ENCODE results near the gene PPP1R8. TPM values are rescaled to one million over a fixed set of nuclear protein-coding genes. Genes with fewer than 3 reads are reported as not detected.
A peak's percentile ranks its signal among the peaks of the same experiment; 100 is the strongest.

The PPP1R8 gene
- total and polyA plus RNA-seq, 10 of the 15 experiments (the other 5 are each of a cell fraction or from before 2014, with no cell fraction given) = 10.2 to 77.0 (median 53.0) TPM

DNA sequence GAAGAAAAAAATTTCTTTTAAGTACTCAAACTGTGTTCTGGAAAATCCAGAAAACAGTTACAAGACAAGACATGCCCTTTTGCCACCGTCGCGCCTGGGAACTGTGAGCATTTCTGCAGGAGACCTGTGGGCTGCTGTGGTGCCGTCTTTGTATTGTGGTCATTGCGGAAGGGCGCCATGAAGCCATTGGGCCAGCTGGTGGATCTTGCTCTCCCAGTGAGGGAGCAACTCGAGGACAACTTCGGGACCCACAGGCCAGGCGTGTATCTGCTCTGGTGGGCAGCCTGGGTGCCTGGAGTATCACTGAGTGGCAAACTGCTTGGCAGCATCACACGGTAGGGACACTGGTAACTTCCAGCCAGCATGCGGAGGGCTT is 38.0 kb downstream of the PPP1R8 start:
- BruUV-seq (replicated peaks) = TSS peak; percentile 62
- Histone ChIP-seq H3K4me3 (0 out of 2 replicates have a peak overlapping the region, but pooled peaks have one; percentile 24), H2AFZ (ENCODE audit: control insufficient read depth, low read depth, low read length) (peak overlapping the region; percentile 94), H4K20me1 (ENCODE audit: control insufficient read depth, insufficient read depth) (no peaks in the 10 kb centered on the region), H3K9ac (ENCODE audit: control insufficient read depth, insufficient read depth, low read length) (peak overlapping the region; percentile 56), H3K27ac (ENCODE audit: control insufficient read depth, insufficient read depth) (peak overlapping the region; percentile 80), H3K36me3 (ENCODE audit: control insufficient read depth in 2 of 2, insufficient read depth in 2 of 2, low read length in 1 of 2) (no peaks in the 10 kb centered on the region), H3K9me3 (replicated peaks; ENCODE audit: control insufficient read depth, insufficient read depth, low read length) (no peaks in the 10 kb centered on the region; the same call in 2 of the 3 replicates), H3K27me3 (replicated peaks in 1 of 2; ENCODE audit: control insufficient read depth in 2 of 2, insufficient read depth in 2 of 2, low read length in 1 of 2) (no peaks in the 10 kb centered on the region), H3K4me1 (ENCODE audit: control insufficient read depth, insufficient read depth, low read length) (peaks cover 44% of the 10 kb centered on the region), H3K79me2 (ENCODE audit: control insufficient read depth, insufficient read depth, low read length) (peaks cover 12% of the 10 kb centered on the region), H3K4me2 (ENCODE audit: control insufficient read depth, insufficient read depth) (peak overlapping the region; percentile 100)
- ChIA-PET SMC1A (ENCODE audit: uncharacterized antibody, unreplicated experiment) (no interaction called here), POLR2A (interaction anchor here (1.0 to 1.4 kb wide), 2 partner anchors 11 to 23 kb away, joined by 6 to 8 read pairs; no protein-coding TSS in a partner anchor), RAD21 (ENCODE audit: unreplicated experiment) (interaction anchor here (1.6 to 2.6 kb wide), 2 partner anchors 15 to 22 kb away, joined by 9 to 12 read pairs; no protein-coding TSS in a partner anchor), CTCF (interaction anchor here (0.8 to 0.9 kb wide), 2 partner anchors 22 to 71 kb away, joined by 3 read pairs; no protein-coding TSS in a partner anchor)
- ATAC-seq = no peak
- intact Hi-C loops (cut with micrococcal nuclease; ENCODE audit: unreplicated experiment) (loop anchor here (10.0 kb wide), 1 partner anchor 306 kb away; the partner anchor contains the start of gene PTAFR), in situ Hi-C loops (cut with MboI) (no loop called here)
- TF ChIP-seq, protein P1, sequence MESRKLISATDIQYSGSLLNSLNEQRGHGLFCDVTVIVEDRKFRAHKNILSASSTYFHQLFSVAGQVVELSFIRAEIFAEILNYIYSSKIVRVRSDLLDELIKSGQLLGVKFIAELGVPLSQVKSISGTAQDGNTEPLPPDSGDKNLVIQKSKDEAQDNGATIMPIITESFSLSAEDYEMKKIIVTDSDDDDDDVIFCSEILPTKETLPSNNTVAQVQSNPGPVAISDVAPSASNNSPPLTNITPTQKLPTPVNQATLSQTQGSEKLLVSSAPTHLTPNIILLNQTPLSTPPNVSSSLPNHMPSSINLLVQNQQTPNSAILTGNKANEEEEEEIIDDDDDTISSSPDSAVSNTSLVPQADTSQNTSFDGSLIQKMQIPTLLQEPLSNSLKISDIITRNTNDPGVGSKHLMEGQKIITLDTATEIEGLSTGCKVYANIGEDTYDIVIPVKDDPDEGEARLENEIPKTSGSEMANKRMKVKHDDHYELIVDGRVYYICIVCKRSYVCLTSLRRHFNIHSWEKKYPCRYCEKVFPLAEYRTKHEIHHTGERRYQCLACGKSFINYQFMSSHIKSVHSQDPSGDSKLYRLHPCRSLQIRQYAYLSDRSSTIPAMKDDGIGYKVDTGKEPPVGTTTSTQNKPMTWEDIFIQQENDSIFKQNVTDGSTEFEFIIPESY (IDR thresholded peaks at IDR 0.05) = peak; percentile 49; the same call in 1 of the 2 replicates
- 0 out of 2 replicates have a peak, but pooled peaks have one; percentile 9 for TF ChIP-seq LARP7 (IDR thresholded peaks at IDR 0.05)
- TF ChIP-seq, protein P2, sequence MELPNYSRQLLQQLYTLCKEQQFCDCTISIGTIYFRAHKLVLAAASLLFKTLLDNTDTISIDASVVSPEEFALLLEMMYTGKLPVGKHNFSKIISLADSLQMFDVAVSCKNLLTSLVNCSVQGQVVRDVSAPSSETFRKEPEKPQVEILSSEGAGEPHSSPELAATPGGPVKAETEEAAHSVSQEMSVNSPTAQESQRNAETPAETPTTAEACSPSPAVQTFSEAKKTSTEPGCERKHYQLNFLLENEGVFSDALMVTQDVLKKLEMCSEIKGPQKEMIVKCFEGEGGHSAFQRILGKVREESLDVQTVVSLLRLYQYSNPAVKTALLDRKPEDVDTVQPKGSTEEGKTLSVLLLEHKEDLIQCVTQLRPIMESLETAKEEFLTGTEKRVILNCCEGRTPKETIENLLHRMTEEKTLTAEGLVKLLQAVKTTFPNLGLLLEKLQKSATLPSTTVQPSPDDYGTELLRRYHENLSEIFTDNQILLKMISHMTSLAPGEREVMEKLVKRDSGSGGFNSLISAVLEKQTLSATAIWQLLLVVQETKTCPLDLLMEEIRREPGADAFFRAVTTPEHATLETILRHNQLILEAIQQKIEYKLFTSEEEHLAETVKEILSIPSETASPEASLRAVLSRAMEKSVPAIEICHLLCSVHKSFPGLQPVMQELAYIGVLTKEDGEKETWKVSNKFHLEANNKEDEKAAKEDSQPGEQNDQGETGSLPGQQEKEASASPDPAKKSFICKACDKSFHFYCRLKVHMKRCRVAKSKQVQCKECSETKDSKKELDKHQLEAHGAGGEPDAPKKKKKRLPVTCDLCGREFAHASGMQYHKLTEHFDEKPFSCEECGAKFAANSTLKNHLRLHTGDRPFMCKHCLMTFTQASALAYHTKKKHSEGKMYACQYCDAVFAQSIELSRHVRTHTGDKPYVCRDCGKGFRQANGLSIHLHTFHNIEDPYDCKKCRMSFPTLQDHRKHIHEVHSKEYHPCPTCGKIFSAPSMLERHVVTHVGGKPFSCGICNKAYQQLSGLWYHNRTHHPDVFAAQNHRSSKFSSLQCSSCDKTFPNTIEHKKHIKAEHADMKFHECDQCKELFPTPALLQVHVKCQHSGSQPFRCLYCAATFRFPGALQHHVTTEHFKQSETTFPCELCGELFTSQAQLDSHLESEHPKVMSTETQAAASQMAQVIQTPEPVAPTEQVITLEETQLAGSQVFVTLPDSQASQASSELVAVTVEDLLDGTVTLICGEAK (IDR thresholded peaks at IDR 0.05; ENCODE audit: borderline replicate concordance) = no peak
- no peak for FAIRE-seq
- no peak for DNase-seq (ENCODE audit: low read depth, low spot score)
- WGBS (ENCODE audit: insufficient coverage, insufficient replicate concordance, low lambda C conversion rate, missing lambda C conversion rate) = 64% methylated on average over 11 of the region's 11 CpGs
